ENCODE measurements around the gene SMIM41.

DNA sequence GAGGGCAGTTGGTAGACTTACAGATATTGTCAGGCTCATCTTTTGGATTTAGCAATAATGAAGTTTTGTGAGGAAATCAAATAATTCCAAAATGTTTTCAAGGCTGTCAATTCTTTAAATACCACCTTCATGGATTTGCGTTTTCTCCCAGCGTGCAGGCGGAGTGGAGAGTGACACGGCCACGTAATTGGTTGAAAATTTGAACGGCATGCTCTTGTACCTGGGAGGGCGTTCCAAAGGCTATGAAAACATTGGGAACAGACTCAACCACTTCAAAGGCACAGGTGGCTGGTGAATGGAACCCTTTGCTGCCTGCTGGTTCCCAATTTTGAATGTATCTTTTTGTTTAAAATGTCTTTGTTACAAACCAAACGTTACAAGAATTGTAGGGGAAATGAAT lies 12.4 kb downstream of the SMIM41 start:
- TF ChIP-seq, protein P1, sequence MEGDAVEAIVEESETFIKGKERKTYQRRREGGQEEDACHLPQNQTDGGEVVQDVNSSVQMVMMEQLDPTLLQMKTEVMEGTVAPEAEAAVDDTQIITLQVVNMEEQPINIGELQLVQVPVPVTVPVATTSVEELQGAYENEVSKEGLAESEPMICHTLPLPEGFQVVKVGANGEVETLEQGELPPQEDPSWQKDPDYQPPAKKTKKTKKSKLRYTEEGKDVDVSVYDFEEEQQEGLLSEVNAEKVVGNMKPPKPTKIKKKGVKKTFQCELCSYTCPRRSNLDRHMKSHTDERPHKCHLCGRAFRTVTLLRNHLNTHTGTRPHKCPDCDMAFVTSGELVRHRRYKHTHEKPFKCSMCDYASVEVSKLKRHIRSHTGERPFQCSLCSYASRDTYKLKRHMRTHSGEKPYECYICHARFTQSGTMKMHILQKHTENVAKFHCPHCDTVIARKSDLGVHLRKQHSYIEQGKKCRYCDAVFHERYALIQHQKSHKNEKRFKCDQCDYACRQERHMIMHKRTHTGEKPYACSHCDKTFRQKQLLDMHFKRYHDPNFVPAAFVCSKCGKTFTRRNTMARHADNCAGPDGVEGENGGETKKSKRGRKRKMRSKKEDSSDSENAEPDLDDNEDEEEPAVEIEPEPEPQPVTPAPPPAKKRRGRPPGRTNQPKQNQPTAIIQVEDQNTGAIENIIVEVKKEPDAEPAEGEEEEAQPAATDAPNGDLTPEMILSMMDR (IDR thresholded peaks at IDR 0.05) = no peak
- no peak for TF ChIP-seq POLR2A (IDR thresholded peaks at IDR 0.05)
